Esophagus squamous epithelium (tissue), 4 donors: ENCODE data around the gene DESI2.

Source experiments
- CTCF ChIP-seq, 6 experiments: fragments of 450-650 bp in 4 of 6; fragments of 200-600 bp in 2 of 6; sonication (generic) in 2 of 6; IDR thresholded peaks; one replicate each; pipeline ENCODE4 v1.5.1; 2016 to 2019; ENCODE audit warnings: antibody characterized with exemption in 6 of 6, mild to moderate bottlenecking in 4 of 6, moderate library complexity in 4 of 6
- POLR2A ChIP-seq, 4 donors: fragments of 450-650 bp; IDR thresholded peaks; one replicate each; pipeline ENCODE4 v1.6.1; 2017; ENCODE audit warnings: antibody characterized with exemption in 4 of 4, mild to moderate bottlenecking in 4 of 4, moderate library complexity in 3 of 4

- TF ChIP-seq CTCF (IDR thresholded peaks at IDR 0.05): no peak
- TF ChIP-seq POLR2A (IDR thresholded peaks at IDR 0.05): no peak
Observed at GRCh38 chr1:244678697-244679096, 25.8 kb downstream of the DESI2 start.
